ENCODE measurements around the gene SMURF2. TPM values are rescaled to one million over a fixed set of nuclear protein-coding genes. Genes with fewer than 3 reads are reported as not detected.

Gene SMURF2
- total and polyA plus RNA-seq, 2 of the 4 experiments (the other 2 are of a cell fraction) = 131 to 774 TPM

DNA sequence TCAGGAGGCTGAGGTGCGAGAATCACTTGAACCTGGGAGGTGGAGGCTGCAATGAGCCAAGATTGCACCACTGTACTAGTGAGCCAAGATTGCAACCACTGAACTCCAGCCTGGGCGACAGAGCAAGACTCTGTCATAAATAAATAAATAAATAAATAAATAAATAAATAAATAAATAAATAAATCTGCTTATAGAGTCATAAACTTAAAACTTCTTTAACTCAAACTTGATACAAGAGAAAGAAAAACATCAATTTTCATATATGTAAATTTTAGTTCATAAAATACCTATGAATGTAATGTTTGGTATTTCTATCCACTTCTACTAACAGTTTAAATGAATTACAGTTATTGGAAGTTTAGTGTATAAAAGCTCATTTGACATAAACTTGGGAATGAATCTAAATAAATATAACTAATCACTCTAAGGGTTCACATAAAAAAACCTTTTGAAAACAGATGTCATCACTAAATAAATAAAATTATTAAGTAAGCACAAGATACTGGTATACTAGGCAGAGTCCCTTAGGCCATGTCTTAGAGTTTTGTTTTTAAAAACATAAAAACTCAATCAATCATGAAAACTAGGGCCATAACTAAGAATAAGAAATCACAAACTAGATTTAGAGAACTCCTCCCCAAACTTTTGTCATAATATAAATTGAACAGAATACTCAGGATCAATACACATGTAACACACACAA lies 54.1 kb downstream of the SMURF2 start:
- POLR2A ChIA-PET (ENCODE audit: unreplicated experiment) = no interaction called here
- Histone ChIP-seq H4K8ac (ENCODE audit: low read depth in 2 of 2, low read length in 2 of 2) (no peak overlapping the region), H3K27ac (ENCODE audit: insufficient read depth, low read length) (no peak overlapping the region), H3K56ac (ENCODE audit: extremely low read depth, insufficient read depth, low read length) (no peak overlapping the region), H2AFZ (replicated peaks; ENCODE audit: low read length, poor library complexity) (no peak overlapping the region), H4K20me1 (ENCODE audit: insufficient read depth, low read length) (peaks cover 94% of the 10 kb centered on the region), H2BK5ac (ENCODE audit: low read depth, low read length, poor library complexity, severe bottlenecking) (peak overlapping the region; percentile 69), H3K23ac (ENCODE audit: low read depth, low read length) (no peak overlapping the region), H2BK120ac (ENCODE audit: low read depth, low read length) (no peak overlapping the region), H3K27me3 (ENCODE audit: control insufficient read depth, insufficient read depth, low read length) (no peaks in the 10 kb centered on the region), H3K9me3 (ENCODE audit: control insufficient read depth, insufficient read depth, low read length) (no peaks in the 10 kb centered on the region), H3K4me2 (ENCODE audit: low read depth, low read length) (no peak overlapping the region; the same call in 1 of the 2 replicates), H3K36me3 (ENCODE audit: control insufficient read depth, insufficient read depth, low read length) (peaks cover 9% of the 10 kb centered on the region), H4K91ac (ENCODE audit: insufficient read depth, low read depth, low read length) (no peak overlapping the region), H2BK15ac (ENCODE audit: low read depth, low read length) (no peak overlapping the region), H3K9me1 (ENCODE audit: insufficient read depth, low read length) (peaks cover 16% of the 10 kb centered on the region), H3K4me3 (ENCODE audit: insufficient read depth, low read depth, low read length) (no peak overlapping the region), H3K79me1 (ENCODE audit: low read depth in 1 of 2, low read length in 2 of 2) (peaks cover 0 to 25% of the 10 kb centered on the region in 2 experiments; a peak in 2 of 4 replicates), H3K14ac (replicated peaks; ENCODE audit: low read depth, low read length) (no peak overlapping the region), H3K18ac (ENCODE audit: low read depth, low read length) (no peak overlapping the region), H3K4me1 (ENCODE audit: control insufficient read depth, insufficient read depth, low read length) (peaks cover 14% of the 10 kb centered on the region), H3K9ac (ENCODE audit: low read depth, low read length) (no peak overlapping the region), H2AK5ac (ENCODE audit: low read depth, low read length) (no peak overlapping the region), H4K5ac (ENCODE audit: low read depth, low read length) (no peak overlapping the region), H2BK20ac (ENCODE audit: low read depth, low read length) (no peak overlapping the region), H3K4ac (ENCODE audit: low read depth, low read length) (no peak overlapping the region), H2AK9ac (replicated peaks; ENCODE audit: low read depth, low read length, poor library complexity) (no peak overlapping the region)
- in situ Hi-C loops (cut with MboI; ENCODE audit: low sequenced_read_pairs) (no loop called here), dilution Hi-C loops (cut with HindIII; ENCODE audit: low sequenced_read_pairs, unreplicated experiment) (no loop called here), intact Hi-C loops (cut with micrococcal nuclease) (no loop called here)
- no TSS peak for BruUV-seq (replicated peaks)
- CTCF ChIA-PET = interaction anchor here (0.6 kb wide), 1 partner anchor 330 kb away, joined by 4 read pairs; no protein-coding TSS in a partner anchor
- TF ChIP-seq, protein P1, sequence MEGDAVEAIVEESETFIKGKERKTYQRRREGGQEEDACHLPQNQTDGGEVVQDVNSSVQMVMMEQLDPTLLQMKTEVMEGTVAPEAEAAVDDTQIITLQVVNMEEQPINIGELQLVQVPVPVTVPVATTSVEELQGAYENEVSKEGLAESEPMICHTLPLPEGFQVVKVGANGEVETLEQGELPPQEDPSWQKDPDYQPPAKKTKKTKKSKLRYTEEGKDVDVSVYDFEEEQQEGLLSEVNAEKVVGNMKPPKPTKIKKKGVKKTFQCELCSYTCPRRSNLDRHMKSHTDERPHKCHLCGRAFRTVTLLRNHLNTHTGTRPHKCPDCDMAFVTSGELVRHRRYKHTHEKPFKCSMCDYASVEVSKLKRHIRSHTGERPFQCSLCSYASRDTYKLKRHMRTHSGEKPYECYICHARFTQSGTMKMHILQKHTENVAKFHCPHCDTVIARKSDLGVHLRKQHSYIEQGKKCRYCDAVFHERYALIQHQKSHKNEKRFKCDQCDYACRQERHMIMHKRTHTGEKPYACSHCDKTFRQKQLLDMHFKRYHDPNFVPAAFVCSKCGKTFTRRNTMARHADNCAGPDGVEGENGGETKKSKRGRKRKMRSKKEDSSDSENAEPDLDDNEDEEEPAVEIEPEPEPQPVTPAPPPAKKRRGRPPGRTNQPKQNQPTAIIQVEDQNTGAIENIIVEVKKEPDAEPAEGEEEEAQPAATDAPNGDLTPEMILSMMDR (conservative IDR thresholded peaks at IDR 0.05; ENCODE audit: low read depth, low read length) = no peak
- no peak for TF ChIP-seq CHD1 (IDR thresholded peaks at IDR 0.05; ENCODE audit: low read depth, low read length)
- no peak for TF ChIP-seq RFX5 (IDR thresholded peaks at IDR 0.05; ENCODE audit: low read depth, low read length)
- TF ChIP-seq RAD21 (IDR thresholded peaks at IDR 0.05; ENCODE audit: low read length) = no peak
- TF ChIP-seq FOS (IDR thresholded peaks at IDR 0.05; ENCODE audit: low read depth, low read length) = no peak
- no peak for TF ChIP-seq BHLHE40 (IDR thresholded peaks at IDR 0.05; ENCODE audit: low read depth, low read length)
- no peak for TF ChIP-seq NFE2L2 (IDR thresholded peaks at IDR 0.05; ENCODE audit: low read depth, low read length)
- TF ChIP-seq SMC3 (IDR thresholded peaks at IDR 0.05; ENCODE audit: low read depth, low read length) = no peak
- no peak for TF ChIP-seq MXI1 (IDR thresholded peaks at IDR 0.05; ENCODE audit: borderline replicate concordance, low read depth, low read length)
- WGBS, 2 experiments (ENCODE audit: extremely low coverage in 2 of 2, insufficient read length in 1 of 2) = no CpG with 5 or more reads among the region's 2 CpGs
- DNase-seq = no peak
- ATAC-seq (ENCODE audit: low read depth) = 0 out of 2 replicates have a peak, but pooled peaks have one; percentile 4

Data from IMR-90 (cell line).